NB4 (cell line): Measurements from ENCODE around the gene FTCD.

Experiments used
- CTCF ChIP-seq: IDR thresholded peaks from one replicate; pipeline ENCODE4 v1.5.1; 2012; ENCODE audit warnings: low read depth, low read length
- MAX ChIP-seq: IDR thresholded peaks from 2 replicates; pipeline ENCODE4 v1.6.1; 2011; ENCODE audit warnings: low read depth, low read length
- MYC ChIP-seq: IDR thresholded peaks from 2 replicates; pipeline ENCODE4 v1.6.1; 2011; ENCODE audit warnings: low read depth, low read length
- POLR2A ChIP-seq: IDR thresholded peaks from 2 replicates; pipeline ENCODE4 v1.6.1; 2011; ENCODE audit warnings: mild to moderate bottlenecking; ENCODE audit not compliant: insufficient read length; ENCODE audit errors: extremely low read depth

DNA sequence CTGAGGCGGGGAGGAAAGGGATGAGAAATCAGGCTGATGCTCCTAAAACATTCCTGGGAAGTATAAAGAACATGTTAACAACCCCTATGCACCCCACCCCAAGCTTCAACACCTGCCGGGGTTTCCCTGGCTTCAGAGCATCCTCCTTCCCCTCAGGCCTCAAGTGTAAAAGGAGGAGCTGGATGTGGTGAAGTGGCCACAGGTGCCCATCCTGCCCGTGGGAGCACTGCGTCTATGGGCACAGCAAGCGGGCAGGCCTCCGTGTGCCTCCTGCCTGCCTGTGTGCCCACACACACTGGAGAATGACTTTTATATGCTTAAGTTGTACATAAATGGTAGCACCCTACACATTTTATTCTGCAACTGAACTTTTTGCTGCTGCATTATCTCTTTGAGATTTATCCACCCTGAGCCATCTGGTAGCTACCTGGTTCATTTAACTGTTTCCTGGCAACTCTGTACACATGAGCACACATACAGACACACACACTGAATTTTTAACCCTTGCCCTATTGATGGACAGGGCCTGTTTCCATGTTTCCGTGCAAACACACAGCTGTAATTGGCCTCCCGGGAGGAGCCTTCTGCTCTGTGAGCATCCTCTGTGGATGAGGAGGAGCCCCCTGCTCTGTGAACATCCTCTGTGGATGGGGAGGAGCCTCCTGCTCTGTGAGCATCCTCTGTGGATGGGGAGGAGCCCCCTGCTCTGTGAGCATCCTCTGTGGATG, 13.4 kb upstream of the FTCD start:
- TF ChIP-seq MAX (no peak), CTCF (no peak), POLR2A (no peak), MYC (no peak)
